ENCODE measurements around the gene RIMKLA.

The RIMKLA gene

DNA sequence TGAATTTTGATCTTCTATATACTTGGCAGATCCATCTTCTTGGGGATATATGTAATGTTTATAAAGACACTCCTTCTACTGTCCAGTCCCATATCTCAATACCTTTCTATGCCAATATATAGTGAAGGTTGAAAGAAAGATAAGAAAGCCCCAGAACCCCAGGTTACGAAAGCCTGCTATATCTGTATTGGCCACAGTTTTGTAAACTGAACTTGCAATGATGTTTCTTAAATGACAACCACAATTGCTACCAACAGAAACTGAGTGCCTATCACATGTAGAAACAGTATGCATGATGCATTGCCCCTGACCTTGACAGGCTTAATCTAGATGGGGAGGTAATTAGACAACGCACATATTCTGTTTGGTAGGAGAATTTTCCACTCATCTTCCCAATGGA lies 7.8 kb upstream of the RIMKLA start:
- DNase-seq (ENCODE audit: low spot score) = no peak

GRCh38 chr1:42379794-42380585 lies 602 bp upstream of the RIMKLA start:
- peak; percentile 66 for DNase-seq (ENCODE audit: low spot score)

DNA sequence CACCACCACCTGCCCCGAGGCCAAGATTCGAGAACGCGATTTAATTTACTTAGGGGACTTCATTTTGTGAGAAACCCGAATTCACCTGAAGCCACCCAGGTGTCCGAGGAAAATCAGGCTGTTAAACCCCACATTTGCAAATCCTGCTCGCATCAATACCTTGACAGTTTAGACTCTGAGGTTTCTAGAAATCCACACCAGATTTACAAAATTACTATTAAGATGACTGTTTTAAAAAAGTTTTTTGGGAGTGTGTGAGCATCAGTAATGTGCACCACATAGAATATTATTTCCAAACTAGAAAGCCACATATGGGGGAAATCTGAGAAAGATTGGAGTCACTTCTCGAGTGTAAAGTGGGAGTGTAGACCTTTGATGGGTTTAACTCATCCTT lies 685 bp downstream of the RIMKLA start:
- DNase-seq (ENCODE audit: low spot score) = no peak

GRCh38 chr1:42385283-42385682 lies 4.7 kb downstream of the RIMKLA start:
- no peak for DNase-seq (ENCODE audit: low spot score)

DNA sequence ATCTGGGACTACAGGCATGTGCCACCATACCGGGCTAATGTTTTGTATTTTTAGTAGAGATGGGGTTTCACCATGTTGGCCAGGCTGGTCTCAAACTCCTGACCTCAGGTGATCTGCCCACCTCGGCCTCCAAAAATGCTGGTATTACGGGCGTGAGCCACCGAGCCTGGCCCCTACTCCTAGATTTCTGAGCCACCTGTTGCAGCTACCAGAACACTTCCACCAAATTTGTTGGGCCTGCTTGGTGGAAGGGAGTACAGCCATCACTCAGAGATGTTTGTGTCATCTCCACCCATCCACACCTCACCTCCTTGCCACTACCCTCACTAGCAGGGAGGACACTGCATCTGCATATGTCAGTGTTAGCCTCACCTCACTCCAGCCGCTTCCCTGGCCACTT lies 5.5 kb downstream of the RIMKLA start:
- DNase-seq (ENCODE audit: low spot score) = no peak

- no peak for DNase-seq (ENCODE audit: low spot score)
These were observed 11.7 kb downstream of the RIMKLA start for GRCh38 chr1:42392255-42392654.

- DNase-seq (ENCODE audit: low spot score) = no peak
These were observed 12.6 kb downstream of the RIMKLA start for GRCh38 chr1:42392967-42393848.

GRCh38 chr1:42399315-42400100 lies 18.9 kb downstream of the RIMKLA start:
- no peak for DNase-seq (ENCODE audit: low spot score)

- no peak for DNase-seq (ENCODE audit: low spot score)
These were observed 23.3 kb downstream of the RIMKLA start for GRCh38 chr1:42403880-42404400.

- DNase-seq (ENCODE audit: low spot score) = no peak
These were observed 34.2 kb downstream of the RIMKLA start for GRCh38 chr1:42414551-42415496.

- no peak for DNase-seq (ENCODE audit: low spot score)
These were observed 36.6 kb downstream of the RIMKLA start for GRCh38 chr1:42417166-42417565.

- DNase-seq (ENCODE audit: low spot score) = no peak
These were observed 37.9 kb downstream of the RIMKLA start for GRCh38 chr1:42418516-42418915.

DNA sequence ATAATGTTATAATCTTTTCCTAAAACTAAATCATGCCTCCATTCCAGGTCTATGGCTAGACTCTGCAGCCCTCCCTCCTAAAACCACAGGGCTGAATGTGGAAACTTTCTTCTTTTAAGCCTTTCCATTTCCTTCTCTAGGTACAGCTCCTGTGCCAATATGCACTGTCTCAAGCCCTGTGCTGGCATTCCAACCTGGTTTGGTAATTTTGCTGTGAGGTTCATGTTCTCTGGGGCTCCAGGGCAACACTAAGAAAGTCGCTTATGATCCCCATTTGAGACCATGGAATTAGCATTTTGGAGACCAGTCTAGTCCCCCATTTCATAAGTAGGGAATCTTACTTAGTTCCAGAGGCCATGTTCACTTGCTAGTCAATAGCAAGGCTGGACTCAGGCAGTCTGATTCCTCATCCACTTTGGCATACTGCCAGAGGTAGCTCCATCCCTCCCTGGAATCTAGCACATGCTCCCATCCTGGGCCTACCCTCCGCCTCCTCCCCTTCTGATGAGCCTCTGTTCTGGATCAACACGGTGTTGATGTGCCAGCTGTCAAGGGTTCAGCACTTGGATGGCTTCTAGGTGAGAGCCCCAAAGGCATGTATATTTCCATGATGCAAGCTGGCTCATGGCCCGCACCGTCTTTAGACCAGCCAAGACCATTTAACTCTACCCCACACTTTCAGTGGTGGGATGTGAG lies 38.7 kb downstream of the RIMKLA start:
- peak; percentile 83 for DNase-seq (ENCODE audit: low spot score)

GRCh38 chr1:42420121-42420520 lies 39.5 kb downstream of the RIMKLA start:
- DNase-seq (ENCODE audit: low spot score) = no peak

DNA sequence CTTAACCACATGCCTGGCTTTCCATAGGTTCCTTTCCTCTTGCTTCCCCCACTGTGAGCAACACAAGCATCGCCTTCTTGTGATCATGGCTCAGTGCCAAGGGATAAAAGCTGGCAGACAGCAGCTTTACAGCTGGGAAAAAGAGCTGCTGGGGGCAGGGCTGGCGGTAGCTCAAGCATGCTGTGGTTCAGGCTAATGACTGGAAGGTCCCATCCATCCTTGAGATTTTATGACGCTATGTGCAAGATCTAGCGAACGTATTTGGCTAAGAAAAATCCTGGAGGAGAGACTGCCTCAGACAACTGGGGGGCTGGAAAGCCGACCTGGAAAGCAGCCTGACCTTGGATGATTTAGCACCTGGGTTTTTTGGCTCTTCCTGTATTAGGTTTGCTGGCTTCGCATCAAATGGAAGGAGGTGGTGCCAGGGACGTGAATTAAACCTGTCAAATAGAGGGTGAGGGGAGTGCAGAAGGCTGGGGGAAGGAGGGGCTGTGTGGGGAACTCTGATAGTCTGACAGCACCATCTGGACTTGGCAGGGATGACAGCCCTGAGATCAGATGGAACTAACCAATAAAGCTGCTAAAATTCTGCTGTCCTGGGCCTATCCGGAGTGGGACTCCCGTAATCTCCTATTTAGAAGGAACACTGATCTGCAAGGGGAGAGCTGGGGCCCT lies 40.5 kb downstream of the RIMKLA start:
- peak; percentile 85 for DNase-seq (ENCODE audit: low spot score)

GRCh38 chr1:42422737-42423136 lies 42.1 kb downstream of the RIMKLA start:
- no peak for DNase-seq (ENCODE audit: low spot score)

DNA sequence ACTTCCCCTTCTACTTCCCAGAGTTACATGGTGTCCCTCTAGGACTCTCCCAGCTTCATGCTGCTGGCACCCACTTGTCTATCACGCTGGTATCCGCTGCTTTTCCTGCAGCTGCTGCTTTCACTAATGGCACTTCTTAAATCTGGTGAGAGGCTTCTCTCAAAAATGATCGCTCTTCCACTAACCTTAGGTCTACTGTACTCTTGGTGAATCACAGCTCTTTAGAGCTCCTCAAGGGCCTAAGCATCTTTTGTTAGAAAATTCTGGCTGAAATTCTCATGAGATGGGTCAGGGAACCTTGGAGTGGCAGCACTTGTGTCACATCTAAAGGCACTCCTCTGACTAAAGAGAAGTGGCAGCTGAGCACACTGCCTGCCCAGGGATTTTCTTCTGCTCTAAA lies 43.1 kb downstream of the RIMKLA start:
- DNase-seq (ENCODE audit: low spot score) = no peak

DNA sequence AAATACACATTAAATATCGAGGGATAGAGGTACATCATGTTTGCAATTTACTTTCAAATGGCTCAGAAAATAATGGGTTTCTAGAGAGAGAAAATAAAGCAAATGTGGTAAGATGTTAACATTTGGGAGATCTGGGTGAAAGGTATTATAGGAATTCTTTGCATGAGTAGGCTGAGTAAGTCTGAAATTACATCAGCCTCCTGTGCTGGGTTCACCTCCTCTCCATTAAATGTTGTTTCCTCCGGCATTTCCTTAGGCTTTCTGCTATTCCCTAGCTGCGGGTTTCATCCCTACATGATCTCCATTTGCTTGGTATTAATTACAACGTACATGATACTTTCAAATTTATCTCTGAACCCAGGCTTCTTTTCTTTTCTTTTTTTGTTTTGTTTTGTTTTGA lies 43.6 kb downstream of the RIMKLA start:
- DNase-seq (ENCODE audit: low spot score) = no peak

DNA sequence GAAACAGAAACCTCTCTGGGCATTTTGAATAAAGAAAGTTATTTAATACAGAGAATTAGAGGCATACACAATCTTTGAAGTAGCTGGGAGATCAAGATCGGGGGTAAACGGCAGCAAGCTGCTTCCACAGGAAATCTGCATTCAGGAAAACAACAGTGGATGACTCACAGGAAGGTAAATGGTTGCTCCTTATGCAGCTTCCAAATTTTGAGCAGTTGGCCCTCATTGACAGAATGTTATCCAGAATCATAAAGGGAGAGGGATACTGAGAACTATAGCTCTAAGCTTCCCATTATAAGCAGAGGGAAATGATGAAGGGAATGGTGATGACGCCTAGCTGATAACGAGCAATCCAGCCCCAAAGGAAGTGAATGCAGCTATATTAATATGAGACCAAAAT lies 46.6 kb downstream of the RIMKLA start:
- DNase-seq (ENCODE audit: low spot score) = no peak

- DNase-seq (ENCODE audit: low spot score) = no peak
These were observed 49.0 kb downstream of the RIMKLA start for GRCh38 chr1:42429603-42430002.
